DMS153 treated with DMSO at 0.1 percent for 48 hours (cell line): ENCODE results near the gene AKAP13.
"Not testable (repeated sequence)": the region's sequence is repeated elsewhere in the genome, so short reads cannot be mapped to it uniquely, and the experiment has no call there.

Experiments used
- DNase-seq: peaks from one replicate; lab custom pipeline; 2025; ENCODE audit not compliant: unreplicated experiment; lab: John Stamatoyannopoulos, UW

The AKAP13 gene

DNA sequence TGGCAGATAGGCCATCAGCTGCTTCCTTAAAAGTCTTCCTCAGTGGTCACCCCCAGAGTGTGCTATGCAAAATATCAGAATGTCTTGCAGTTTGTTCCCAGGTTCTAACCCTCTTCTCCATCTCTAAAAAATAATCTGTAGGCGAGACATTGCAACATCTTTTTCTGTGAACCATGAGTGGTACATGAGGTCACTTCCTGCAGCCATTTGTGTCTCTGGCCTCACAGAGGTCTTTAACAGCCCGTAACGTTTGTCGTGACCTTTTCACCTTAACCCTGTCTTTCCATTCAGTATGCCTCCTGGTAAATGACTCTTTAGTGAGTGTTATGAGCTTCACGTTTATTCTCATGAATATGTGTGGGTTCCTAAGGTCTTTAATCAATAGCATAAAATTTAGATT, 269.0 kb downstream of the AKAP13 start:
- no peak for DNase-seq

DNA sequence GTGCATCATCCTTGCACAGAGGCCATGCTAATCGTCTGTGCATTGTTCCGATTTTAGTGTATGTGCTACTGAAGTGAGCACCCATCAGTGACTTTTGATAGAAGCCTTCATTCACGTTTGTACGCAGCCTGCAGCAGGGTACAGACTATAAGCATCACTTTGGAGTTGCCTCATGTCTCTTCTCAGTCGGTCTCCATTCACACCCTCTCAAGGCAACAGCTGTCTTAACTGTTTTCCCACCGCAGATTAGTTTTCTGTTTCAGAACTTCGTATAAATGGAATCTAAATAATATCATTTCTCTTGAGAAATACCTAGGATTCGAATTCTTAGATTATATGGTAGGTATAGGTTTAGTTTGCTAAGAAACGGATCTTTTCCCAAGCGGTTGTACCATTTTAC, 271.1 kb downstream of the AKAP13 start:
- DNase-seq = no peak

DNA sequence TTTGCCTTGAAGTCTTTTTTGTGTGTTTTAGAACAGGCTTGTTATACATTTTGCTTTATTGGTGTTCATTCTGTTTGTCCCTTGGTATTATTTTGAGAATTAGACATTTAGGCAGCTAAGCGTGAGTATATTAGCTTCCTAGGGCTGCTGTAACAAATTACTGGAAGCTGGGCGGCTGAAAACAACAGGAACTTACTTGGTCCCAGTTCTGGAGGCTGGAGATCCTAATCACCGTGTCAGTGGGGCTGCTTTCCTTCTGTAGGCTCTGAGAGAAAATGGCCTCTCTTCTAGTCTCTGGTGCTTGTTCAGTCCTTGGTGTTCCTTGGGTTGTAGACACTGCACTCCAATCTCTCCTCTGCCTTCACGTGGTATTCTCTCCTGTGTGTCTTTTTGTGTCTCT, 272.1 kb downstream of the AKAP13 start:
- DNase-seq = no peak

DNA sequence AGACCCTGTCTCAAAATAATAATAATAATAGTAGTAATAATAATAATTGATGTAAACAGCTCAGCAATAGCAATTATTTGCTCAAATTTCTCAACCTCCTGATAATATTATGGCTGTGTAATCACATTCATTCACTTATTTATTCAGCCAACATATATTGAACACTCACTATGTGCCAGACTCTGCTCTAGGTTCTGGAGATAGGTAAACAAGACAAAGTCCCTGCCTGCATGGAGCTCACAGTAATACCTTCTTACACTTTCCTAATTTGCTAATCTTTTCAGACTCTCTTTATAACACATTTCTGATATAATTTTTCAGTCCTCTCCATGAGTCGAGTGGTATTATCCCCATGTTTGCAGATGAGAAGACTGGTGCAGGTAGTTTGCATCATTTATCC, 276.7 kb downstream of the AKAP13 start:
- DNase-seq = no peak

DNA sequence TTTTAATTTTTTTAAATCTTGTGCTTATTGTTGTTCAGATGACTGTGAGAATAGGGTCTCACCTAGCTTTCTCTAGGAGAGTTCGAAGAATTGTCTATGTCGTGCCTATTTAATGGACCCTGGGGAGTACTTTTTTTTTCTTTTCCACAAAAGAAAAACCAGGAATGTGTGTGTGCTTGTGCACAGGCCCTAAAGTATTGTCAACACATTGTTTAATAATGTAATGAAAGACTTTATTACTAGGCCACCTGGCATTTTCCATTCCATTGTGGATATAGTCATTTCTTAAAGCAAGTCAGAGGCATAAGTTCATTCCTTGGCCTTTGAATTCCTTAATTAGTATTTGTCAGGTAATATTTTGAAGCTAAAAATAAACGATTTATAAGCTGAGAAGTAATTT, 278.4 kb downstream of the AKAP13 start:
- DNase-seq = no peak

DNA sequence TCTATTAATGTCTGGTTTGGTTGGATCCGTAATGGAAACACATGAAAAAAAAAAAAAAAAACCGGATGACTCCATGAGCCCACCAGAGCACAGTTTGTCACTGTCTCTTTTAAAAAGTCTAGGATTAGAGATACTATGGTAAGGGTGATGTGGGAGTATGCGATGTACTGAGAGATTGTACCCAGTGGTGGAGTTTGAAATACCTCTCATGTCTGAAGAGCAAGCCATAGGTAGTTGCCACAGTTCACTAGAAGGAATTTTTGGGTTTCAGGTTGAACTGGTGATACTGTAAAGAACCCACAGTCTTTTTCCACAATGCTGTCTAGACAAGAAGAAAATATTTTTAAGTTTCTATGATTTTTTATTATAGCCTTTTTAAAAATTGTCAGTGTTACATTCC, 281.5 kb downstream of the AKAP13 start:
- no peak for DNase-seq

DNA sequence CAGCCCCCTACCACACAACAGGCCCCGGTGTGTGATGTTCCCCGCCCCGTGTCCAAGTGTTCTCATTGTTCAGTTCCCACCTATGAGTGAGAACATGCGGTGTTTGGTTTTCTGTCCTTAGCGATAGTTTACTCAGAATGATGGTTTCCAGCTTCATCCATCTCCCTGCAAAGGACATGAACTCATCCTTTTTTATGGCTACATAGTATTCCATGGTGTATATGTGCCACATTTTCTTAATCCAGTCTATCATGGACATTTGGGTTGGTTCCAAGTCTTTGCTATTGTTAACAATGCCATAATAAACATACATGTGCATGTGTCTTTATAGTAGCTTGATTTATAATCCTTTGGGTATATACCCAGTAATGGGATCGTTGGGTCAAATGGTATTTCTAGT, 285.3 kb downstream of the AKAP13 start:
- not testable (repeated sequence) for DNase-seq

DNA sequence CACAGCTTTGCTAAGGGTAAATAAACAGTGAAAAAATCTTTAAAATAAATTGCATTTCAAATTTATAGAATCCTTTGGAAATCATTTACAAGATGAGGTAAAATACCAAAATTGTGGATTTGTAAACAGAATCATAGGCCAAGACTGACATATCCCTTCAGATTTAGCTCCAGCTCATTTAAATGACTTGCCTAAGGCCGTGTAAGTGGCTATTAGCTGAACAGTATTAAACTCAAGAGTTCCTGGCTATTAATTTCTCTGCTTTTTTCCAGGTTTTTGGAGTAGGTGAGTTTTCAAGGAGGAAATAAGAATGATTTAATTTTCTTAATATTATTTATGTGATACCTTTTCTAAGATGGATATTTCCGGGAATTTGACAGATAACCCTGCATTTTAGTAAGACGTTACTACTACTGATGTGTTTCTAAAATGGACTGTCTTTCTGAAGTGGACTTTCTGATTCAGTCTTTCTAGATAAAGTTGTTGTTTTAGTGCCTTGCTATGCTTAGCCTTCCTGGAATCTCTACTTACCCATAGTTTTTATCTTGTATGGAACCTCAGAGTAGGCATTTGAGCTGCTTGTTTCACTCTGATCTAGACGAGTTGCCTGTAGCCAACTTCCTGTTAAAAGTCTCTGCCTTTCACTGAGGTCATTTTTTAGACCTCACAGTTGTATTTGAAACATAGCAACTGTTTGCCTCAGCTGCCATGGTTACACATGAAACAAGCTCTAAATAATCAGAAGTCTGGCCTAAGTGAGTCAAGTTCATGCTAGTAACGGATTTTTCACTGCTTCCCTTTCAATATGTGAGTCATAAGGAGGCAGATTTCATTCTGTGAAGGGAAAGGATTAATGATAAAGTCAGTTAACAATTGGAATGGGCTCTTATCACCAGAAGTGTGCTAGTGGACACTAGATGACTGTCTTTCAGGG, 287.4 kb downstream of the AKAP13 start:
- no peak for DNase-seq

DNA sequence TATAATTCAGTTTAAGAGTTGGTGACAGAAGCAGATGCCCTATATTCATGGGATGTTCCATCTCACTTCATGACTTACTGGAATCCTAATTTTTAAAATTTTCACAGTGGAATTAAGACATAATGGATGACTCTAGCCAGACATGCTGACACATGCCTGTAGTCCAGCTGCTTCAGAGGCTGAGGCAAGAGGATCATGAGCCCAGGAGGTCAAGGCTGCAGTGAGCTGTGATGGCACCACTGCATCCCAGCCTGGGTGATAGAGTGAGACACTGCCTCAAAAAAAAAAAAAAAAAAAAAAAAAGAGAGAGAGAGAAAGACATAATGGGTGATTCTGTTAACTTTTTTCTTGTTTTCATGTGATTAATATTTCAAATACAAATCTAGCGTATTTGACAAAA, 290.8 kb downstream of the AKAP13 start:
- DNase-seq = no peak

DNA sequence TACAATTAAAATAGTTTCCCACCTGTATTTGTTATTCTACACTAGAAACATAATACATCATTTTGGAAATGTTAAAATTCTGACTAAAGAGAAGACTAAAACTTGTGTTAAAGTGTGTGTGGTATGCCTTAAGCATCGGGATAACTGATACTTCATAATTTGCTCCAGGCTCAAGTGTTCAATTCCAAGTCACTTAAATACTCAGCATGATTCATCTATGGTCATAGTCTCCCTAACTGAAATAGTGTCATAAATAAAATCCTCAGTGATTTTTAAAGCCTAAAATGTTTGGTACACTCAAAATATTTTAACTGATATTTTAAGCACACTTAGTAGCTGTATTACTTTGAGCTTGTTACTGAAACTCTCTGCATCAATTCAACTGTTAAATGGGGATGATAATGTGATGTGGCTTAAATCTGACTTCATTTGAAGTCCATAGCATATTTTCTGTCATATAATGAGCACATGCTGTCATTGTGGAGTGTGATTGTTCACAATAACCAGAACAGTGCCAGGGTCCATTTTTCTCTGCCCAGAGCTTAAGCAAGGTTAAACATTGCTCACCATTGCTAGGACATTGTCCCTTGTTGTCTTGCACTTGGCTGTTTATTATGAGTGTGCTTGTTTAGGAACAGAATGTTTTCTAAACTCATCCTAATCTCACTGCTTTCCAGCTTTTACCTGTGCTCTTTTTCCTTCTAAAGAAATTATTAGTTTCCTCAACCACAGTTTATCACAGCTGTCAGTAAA, 292.1 kb downstream of the AKAP13 start:
- DNase-seq = no peak

DNA sequence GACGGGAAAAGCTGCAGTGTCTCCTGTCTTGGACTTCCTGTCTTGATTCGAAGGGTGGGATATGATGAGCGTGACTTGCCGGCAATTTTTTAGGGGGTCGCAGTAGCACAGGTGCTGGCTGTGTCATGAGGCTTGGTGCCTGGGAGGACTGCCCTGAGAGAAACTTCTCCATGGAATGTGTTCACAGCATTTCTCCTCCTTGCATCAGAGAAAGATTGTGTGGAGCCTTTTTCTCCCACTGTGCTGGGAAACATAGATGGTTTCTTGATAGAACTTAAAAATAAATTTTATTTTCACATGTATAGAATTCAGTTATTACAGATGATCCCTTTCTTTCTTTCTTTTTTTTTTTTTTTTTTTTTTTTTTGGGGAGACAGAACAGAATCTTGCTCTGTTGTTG, 292.9 kb downstream of the AKAP13 start:
- no peak for DNase-seq

DNA sequence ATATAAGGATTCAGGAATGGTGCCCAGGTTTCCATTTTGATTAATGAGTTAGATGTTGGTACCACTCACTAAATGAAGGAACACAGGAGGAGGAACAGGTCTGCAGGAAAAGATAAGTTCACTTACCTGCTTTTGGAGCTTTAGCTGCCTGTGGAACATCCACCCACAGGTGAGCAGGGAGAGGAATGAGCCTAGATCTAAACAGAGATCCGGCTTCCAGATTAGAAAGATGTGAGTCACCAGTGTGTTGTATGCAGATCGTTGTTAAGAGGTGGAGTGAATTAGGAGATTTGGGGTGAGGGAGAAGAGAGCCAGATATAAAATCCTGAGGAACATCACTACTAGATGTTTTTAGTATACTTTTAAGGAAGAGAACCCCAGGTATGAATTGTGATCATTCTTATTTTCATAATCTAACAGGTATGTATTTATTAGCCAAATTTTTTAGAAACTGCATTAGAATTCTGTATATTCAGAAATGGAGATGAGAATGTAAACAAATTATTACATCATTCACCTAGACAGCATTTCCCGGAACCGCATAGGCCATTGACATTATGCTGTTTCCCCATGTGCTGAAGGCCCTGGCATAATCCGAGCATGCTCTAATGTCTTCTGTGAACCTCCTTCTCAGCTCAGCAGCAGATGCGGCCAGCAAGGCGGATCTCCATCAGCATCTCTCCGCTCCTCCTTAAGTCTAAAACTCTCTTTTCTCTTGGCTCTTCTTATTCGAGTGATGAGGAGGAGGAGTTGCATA, 296.1 kb downstream of the AKAP13 start:
- no peak for DNase-seq

DNA sequence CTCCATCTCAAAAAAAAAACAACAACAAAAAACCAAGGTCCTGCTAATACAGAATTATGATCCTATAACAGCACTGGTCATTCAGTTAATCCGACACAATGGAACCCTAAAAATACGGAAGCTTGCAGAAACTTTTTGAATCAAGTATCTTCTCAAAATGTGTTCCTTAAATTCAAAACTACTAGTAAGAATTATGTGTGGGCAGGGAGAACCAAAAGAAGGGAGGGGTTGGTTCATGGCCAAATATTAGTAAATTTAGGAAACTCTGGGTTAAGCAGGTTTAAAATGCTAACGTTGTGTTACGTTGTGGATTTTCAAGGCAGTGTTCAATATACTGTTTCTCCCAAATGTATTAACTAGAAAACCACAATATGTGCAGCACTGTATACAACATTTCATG, 298.8 kb downstream of the AKAP13 start:
- no peak for DNase-seq

DNA sequence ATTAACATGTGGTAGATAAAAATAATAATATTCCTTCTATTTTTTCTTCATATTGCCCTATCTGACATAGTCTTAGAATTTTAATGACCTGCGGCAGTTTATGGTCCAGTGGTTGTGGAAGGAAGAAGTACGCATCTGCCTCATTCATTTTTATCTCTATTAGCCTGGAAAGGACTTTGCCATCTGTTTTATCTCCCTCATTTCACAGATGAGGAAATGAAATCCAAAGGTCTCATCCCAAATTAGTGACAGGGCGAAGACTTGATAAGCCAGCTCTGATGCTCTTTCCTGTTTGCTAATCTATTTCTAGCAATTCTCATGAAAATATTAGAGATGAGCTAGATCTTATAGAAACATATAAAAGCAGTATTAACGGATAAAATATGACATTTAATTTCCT, 301.0 kb downstream of the AKAP13 start:
- no peak for DNase-seq

DNA sequence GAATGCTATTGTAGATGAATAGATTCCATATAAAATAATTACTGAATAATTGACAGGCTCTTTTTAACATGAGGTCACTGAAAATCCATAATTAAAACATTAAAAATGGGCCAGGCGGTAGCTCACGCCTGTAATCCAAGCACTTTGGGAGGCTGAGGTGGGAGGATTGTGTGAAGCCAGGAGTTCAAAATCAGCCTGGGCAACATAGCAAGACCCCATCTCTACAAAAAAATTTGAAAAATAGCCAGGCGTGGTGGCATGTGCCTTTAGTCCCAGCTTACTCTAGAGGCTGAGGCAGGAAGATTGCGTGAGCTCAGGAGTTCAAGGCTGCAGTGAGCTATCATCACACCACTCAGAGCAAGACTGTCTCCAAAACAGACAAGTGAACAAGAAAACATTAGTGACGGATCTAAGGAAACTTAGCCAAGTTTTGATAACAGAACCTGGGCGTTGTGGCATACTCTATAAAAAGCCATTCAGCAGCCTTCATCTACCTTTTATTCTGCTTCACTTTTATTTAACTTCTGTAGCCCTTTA, 303.8 kb downstream of the AKAP13 start:
- no peak for DNase-seq

DNA sequence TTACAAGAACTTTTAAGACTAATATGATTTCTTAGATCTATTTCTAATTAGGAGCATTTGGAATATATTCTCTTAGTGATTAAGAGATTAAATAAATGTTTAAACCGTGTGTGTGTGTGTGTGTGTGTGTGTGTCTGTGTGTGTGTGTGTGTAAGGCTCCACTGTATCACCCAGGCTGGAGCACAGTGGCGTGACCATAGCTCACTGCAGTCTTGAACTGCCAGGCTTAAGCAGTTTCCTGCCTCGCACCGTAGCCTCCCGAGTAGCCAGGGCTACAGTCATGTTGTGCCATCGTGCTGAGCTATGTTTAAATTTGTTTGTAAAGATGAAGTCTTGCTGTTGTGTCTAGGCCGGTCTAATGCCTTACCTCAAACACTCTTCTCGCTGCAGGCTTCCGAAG, 305.0 kb downstream of the AKAP13 start:
- no peak for DNase-seq

DNA sequence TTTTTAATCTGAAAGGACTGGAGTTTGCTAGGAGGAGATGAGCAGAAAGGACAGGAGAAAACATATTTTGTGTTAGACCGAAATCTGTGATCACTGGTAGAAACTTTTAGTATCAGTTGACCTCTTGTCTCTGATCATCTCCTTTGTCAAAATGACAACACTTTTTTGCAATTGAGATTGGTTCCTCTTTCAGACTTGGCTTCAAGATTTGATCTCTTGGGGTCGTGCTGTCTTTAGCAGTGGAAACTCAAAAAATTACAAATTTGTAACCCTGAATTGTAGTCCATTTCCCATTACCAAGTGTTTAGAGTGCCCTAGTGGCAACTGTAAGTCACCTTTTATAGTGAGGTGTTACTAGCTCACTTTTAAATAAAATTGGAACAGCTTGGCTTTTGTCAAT, 306.9 kb downstream of the AKAP13 start:
- DNase-seq = no peak

DNA sequence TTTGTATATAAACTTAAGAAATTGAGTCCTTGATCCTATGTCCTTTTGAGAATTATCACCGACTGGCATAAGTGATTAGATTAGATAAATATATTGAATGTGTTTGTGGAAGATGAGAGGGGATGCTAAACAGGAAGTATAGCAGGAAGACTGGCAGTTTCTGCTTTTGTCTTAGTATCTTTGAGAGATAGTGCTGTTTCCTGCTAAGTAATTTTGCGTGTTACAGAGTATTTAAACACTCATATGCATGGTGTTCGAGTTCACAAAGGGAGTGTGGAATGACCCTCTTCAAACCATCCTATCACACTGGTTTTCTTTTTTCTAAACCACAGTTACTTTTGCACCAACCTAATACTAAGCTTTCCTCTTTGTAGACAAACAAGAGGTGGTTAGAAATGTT, 308.3 kb downstream of the AKAP13 start:
- DNase-seq = no peak

DNA sequence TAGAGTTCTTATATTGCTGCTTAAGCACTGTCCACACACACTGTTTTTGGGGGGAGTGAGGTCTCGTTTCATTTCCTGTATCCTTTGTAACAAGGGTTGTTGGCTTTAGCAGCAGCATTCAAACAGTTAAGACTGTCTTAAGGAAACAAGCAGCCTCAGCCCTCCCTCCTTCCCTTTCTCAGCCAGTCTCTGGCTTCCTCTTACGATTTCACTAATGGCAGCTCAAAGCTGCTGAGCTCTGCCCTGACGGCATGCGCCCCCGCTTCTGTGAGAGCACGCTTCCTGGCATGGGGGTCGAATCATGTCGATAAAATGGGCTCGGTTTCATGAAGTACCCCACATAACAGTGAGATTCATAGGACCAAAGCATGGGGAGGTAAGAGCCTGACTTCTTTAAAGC, 309.3 kb downstream of the AKAP13 start:
- DNase-seq = no peak

DNA sequence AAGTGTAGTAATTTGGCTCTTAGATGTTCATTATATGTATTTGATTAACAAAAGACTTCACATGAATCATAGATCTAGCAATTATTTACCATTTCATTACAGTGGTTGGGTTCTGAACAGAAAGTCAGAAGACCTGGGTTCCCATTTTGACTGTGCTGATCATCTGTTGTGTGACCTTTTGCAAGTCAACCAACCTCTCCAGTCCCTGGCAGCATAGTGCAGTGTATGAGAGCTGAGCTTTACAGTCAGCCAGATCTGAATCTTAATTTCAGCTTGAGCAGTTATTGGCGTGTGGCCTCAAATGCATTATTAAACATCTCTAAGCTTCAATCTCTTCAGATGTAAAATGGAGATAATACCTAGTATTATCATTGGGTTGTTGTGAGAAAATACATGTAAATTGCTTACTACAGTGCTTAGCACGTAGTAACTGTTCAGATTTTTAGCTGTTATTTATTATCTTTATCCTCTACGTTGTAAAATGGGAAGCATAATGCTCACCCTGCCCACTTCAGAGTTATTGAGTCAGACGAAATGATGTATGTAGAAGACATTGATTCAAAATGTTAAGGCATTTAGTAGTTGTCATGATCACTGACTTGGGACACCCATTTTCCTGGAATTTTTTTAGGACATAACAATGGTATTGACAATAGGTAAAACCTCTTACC, 310.3 kb downstream of the AKAP13 start:
- no peak for DNase-seq
